Brain microvascular endothelial cell (primary cell): ENCODE measurements around the gene GPR21.

Experiments used
- DNase-seq: peaks from one replicate; pipeline ENCODE4 v3.0.0-alpha.2; 2020
- H3K27ac ChIP-seq: fragments of 250-450 bp; sonication (Bioruptor Pico); 2 replicates; pipeline ENCODE4 v1.5.1; 2020; ENCODE audit warnings: mild to moderate bottlenecking, moderate library complexity
- H3K27me3 ChIP-seq: fragments of 250-450 bp; sonication (Bioruptor Pico); replicated peaks from 2 replicates; pipeline ENCODE4 v1.5.1; 2020; ENCODE audit warnings: mild to moderate bottlenecking
- H3K36me3 ChIP-seq: fragments of 250-450 bp; sonication (Bioruptor Pico); replicated peaks from 2 replicates; pipeline ENCODE4 v1.5.1; 2020; ENCODE audit warnings: mild to moderate bottlenecking
- H3K4me3 ChIP-seq: 2 replicates; pipeline ENCODE4 v1.5.1; 2011; ENCODE audit warnings: low read depth, mild to moderate bottlenecking, control low read depth, low read length, moderate library complexity
- CTCF ChIP-seq: IDR thresholded peaks from 2 replicates; pipeline ENCODE4 v1.5.1; 2011; ENCODE audit warnings: low read depth, mild to moderate bottlenecking, moderate library complexity, low read length, control low read depth, inconsistent platforms; ENCODE audit errors: missing control alignments
- in situ Hi-C: cut with HindIII; loops from 2 replicates; pipeline ENCODE4 v1.10.0; 2017; ENCODE audit warnings: low sequenced_read_pairs, low pct_ligation_motif_present

The GPR21 gene

GRCh38 chr9:122996586-122996985, 36.9 kb upstream of the GPR21 start:
- Histone ChIP-seq H3K27me3 (no peaks in the 10 kb centered on the region), H3K36me3 (peaks cover 2% of the 10 kb centered on the region), H3K4me3 (no peak overlapping the region), H3K27ac (no peak overlapping the region)
- TF ChIP-seq CTCF = no peak
- DNase-seq = no peak
- in situ Hi-C loops = no loop called here

- peaks cover 2% of the 10 kb centered on the region for H3K36me3 ChIP-seq
Observed at GRCh38 chr9:122998448-122998847, 35.0 kb upstream of the GPR21 start.

GRCh38 chr9:123000371-123001068, 32.9 kb upstream of the GPR21 start:
- Histone ChIP-seq H3K27ac (no peak overlapping the region), H3K27me3 (no peaks in the 10 kb centered on the region), H3K36me3 (peaks cover 2% of the 10 kb centered on the region), H3K4me3 (no peak overlapping the region)
- in situ Hi-C loops = no loop called here
- no peak for TF ChIP-seq CTCF
- no peak for DNase-seq

More at GRCh38 chr9:122998448-122998847, 35.0 kb upstream of the GPR21 start:
- no peaks in the 10 kb centered on the region for H3K27me3 ChIP-seq
- no peak overlapping the region for H3K4me3 ChIP-seq
- H3K27ac ChIP-seq = no peak overlapping the region
- no peak for DNase-seq
- TF ChIP-seq CTCF = no peak
- in situ Hi-C loops = no loop called here

GRCh38 chr9:123002754-123003153, 30.7 kb upstream of the GPR21 start:
- Histone ChIP-seq H3K36me3 (no peaks in the 10 kb centered on the region), H3K4me3 (no peak overlapping the region), H3K27ac (peak overlapping the region; percentile 71), H3K27me3 (no peaks in the 10 kb centered on the region)
- DNase-seq = peak; percentile 11
- in situ Hi-C loops = no loop called here
- no peak for TF ChIP-seq CTCF

- in situ Hi-C loops = no loop called here
- Histone ChIP-seq H3K36me3 (no peaks in the 10 kb centered on the region), H3K27ac (peak overlapping the region; percentile 71), H3K4me3 (no peak overlapping the region), H3K27me3 (no peaks in the 10 kb centered on the region)
- peak; percentile 9 for DNase-seq
- no peak for TF ChIP-seq CTCF
Observed at GRCh38 chr9:123003466-123003865, 30.0 kb upstream of the GPR21 start.

GRCh38 chr9:123005964-123006363, 27.5 kb upstream of the GPR21 start:
- H3K27me3 ChIP-seq = no peaks in the 10 kb centered on the region
- in situ Hi-C loops = no loop called here
- H3K27ac ChIP-seq = no peak overlapping the region
- H3K4me3 ChIP-seq = no peak overlapping the region
- no peaks in the 10 kb centered on the region for H3K36me3 ChIP-seq
- no peak for TF ChIP-seq CTCF
- no peak for DNase-seq
